Activated CD8-positive, alpha-beta T cell treated with anti-CD3 and anti-CD28 coated beads, Interleukin-2, amount 10 ng/mL, durations not matched to agents 7 days and 5 days (primary cell): Measurements from ENCODE around the gene TRMT6. TPM values are rescaled to one million over a fixed set of nuclear protein-coding genes. Genes with fewer than 3 reads are reported as not detected.

Source experiments
- ATAC-seq: fragments of 150-1000 bp; cut with Tn5 transposase; one replicate; pipeline ENCODE4 v1.10.0; 2021; ENCODE audit warnings: moderate library complexity
- CTCF ChIA-PET: fragments of 350-600 bp; sonication (Branson Sonifier 250); formaldehyde crosslinking; loops from one replicate; lab custom pipeline; 2021; ENCODE audit warnings: antibody characterized with exemption; lab: Charles Lee
- POLR2A ChIA-PET: fragments of 350-600 bp; sonication (Branson Sonifier 250); formaldehyde crosslinking; loops from one replicate; lab custom pipeline; 2021; ENCODE audit warnings: antibody characterized with exemption; lab: Charles Lee
- DNase-seq: peaks from one replicate; pipeline ENCODE4 v3.0.0-alpha.2; 2020
- H3K27ac Mint-ChIP-seq: one replicate; pipeline ENCODE4 v1.8.0; 2021; ENCODE audit warnings: mild to moderate bottlenecking, mixed read lengths
- H3K27me3 Mint-ChIP-seq: one replicate; pipeline ENCODE4 v1.8.0; 2021; ENCODE audit warnings: low read depth, mixed read lengths
- H3K36me3 Mint-ChIP-seq: one replicate; pipeline ENCODE4 v1.8.0; 2021; ENCODE audit warnings: low read depth, mixed read lengths
- H3K4me1 Mint-ChIP-seq: one replicate; pipeline ENCODE4 v1.8.0; 2021; ENCODE audit warnings: low read depth, mixed read lengths
- H3K4me3 Mint-ChIP-seq: one replicate; pipeline ENCODE4 v1.8.0; 2021; ENCODE audit warnings: mild to moderate bottlenecking, mixed read lengths
- H3K9me3 Mint-ChIP-seq: one replicate; pipeline ENCODE4 v1.8.0; 2022; ENCODE audit warnings: mixed read lengths; ENCODE audit not compliant: insufficient read depth
- total RNA-seq, 2 experiments: library from RNA; stranded (reverse); gene quantifications; one replicate each; pipeline ENCODE4 v1.2.3, GENCODE V29; 2021

TRMT6 gene
- total RNA-seq, result 10 to 100 TPM; 15.9 to 16.1 TPM

GRCh38 chr20:5950271-5951031 is at the start of gene TRMT6, which contains the start of gene MCM8:
Gene TRMT6, minus strand, starts transcription at chr20:5950533. Its CDS starts 128 bp downstream, at chr20:5950405.
Gene MCM8, plus strand, starts transcription at chr20:5950652. Its CDS starts 1,364 bp downstream, at chr20:5952016.
- Mint-ChIP-seq H3K27ac (peak within 1 kb of the TSS; percentile 96), H3K27me3 (peaks cover 2% of the 10 kb centered on the region), H3K36me3 (peaks cover 53% of the 10 kb centered on the region), H3K4me3 (peak within 1 kb of the TSS; percentile 93), H3K9me3 (no peaks in the 10 kb centered on the region), H3K4me1 (peaks cover 63% of the 10 kb centered on the region)
- CTCF ChIA-PET, result interaction anchor here (0.8 kb wide), 1 partner anchor 46 kb away, joined by 4 read pairs; no protein-coding TSS in a partner anchor
- DNase-seq (peak; percentile 97), ATAC-seq (peak; percentile 93)
- POLR2A ChIA-PET, result interaction anchor here (0.7 to 1.1 kb wide), 7 partner anchors 10 to 110 kb away, joined by 3 to 4 read pairs (median 3); no protein-coding TSS in a partner anchor

GRCh38 chr20:5999783-6000182 is 49.5 kb upstream of the TRMT6 start:
- ATAC-seq (no peak), DNase-seq (no peak)
- H3K4me3 Mint-ChIP-seq, result no peak overlapping the region
- no peaks in the 10 kb centered on the region for H3K9me3 Mint-ChIP-seq
- H3K4me1 Mint-ChIP-seq, result peaks cover 43% of the 10 kb centered on the region
- ChIA-PET CTCF (no interaction called here), POLR2A (no interaction called here)
- H3K36me3 Mint-ChIP-seq, result peaks cover 37% of the 10 kb centered on the region
- H3K27me3 Mint-ChIP-seq, result no peaks in the 10 kb centered on the region
- no peak overlapping the region for H3K27ac Mint-ChIP-seq

- ChIA-PET POLR2A (interaction anchor here (0.6 to 1.8 kb wide), 3 partner anchors 11 to 46 kb away, joined by 3 to 4 read pairs (median 3); partner anchors contain the start of genes MCM8 and TRMT6), CTCF (interaction anchor here (0.6 to 1.8 kb wide), 6 partner anchors 32 to 468 kb away, joined by 3 to 4 read pairs (median 4); no protein-coding TSS in a partner anchor)
- H3K36me3 Mint-ChIP-seq, result peaks cover 41% of the 10 kb centered on the region
- ATAC-seq (peak; percentile 98), DNase-seq (peak; percentile 81)
- H3K27ac Mint-ChIP-seq, result peak overlapping the region; percentile 78
- H3K4me3 Mint-ChIP-seq, result peak overlapping the region; percentile 6
- peaks cover 41% of the 10 kb centered on the region for H3K4me1 Mint-ChIP-seq
- H3K9me3 Mint-ChIP-seq, result no peaks in the 10 kb centered on the region
- no peaks in the 10 kb centered on the region for H3K27me3 Mint-ChIP-seq
Measured at GRCh38 chr20:5996765-5997164, 46.4 kb upstream of the TRMT6 start.

- DNase-seq (no peak), ATAC-seq (no peak)
- H3K27me3 Mint-ChIP-seq, result no peaks in the 10 kb centered on the region
- POLR2A ChIA-PET, result no interaction called here
- H3K4me1 Mint-ChIP-seq, result peaks cover 16% of the 10 kb centered on the region
- H3K4me3 Mint-ChIP-seq, result no peak overlapping the region
- peaks cover 50% of the 10 kb centered on the region for H3K36me3 Mint-ChIP-seq
- no peak overlapping the region for H3K27ac Mint-ChIP-seq
- CTCF ChIA-PET, result interaction anchor here (1.2 to 1.4 kb wide), 2 partner anchors 10 to 40 kb away, joined by 3 to 4 read pairs; no protein-coding TSS in a partner anchor
- H3K9me3 Mint-ChIP-seq, result no peaks in the 10 kb centered on the region
Measured at GRCh38 chr20:5991623-5992441, 41.5 kb upstream of the TRMT6 start.

GRCh38 chr20:5990946-5991345 is 40.6 kb upstream of the TRMT6 start:
- ChIA-PET CTCF (interaction anchor here (1.5 kb wide), 1 partner anchor 26 kb away, joined by 4 read pairs; no protein-coding TSS in a partner anchor), POLR2A (no interaction called here)
- H3K9me3 Mint-ChIP-seq, result no peaks in the 10 kb centered on the region
- no peak for ATAC-seq
- no peaks in the 10 kb centered on the region for H3K27me3 Mint-ChIP-seq
- H3K4me3 Mint-ChIP-seq, result no peak overlapping the region
- H3K36me3 Mint-ChIP-seq, result peaks cover 52% of the 10 kb centered on the region
- H3K4me1 Mint-ChIP-seq, result peaks cover 9% of the 10 kb centered on the region
- no peak for DNase-seq
- H3K27ac Mint-ChIP-seq, result peak overlapping the region; percentile 46

GRCh38 chr20:5989539-5989938 is 39.2 kb upstream of the TRMT6 start:
- ChIA-PET POLR2A (interaction anchor here (0.6 kb wide), 1 partner anchor 17 kb away, joined by 3 read pairs; no protein-coding TSS in a partner anchor), CTCF (interaction anchor here (0.6 to 1.5 kb wide), 2 partner anchors 25 to 44 kb away, joined by 3 to 4 read pairs; no protein-coding TSS in a partner anchor)
- Mint-ChIP-seq H3K27me3 (no peaks in the 10 kb centered on the region), H3K9me3 (no peaks in the 10 kb centered on the region), H3K4me1 (no peaks in the 10 kb centered on the region), H3K4me3 (no peak overlapping the region), H3K36me3 (peaks cover 48% of the 10 kb centered on the region), H3K27ac (no peak overlapping the region)
- DNase-seq, result no peak
- no peak for ATAC-seq

GRCh38 chr20:5987383-5987782 is 37.0 kb upstream of the TRMT6 start:
- DNase-seq (no peak), ATAC-seq (no peak)
- no peak overlapping the region for H3K4me3 Mint-ChIP-seq
- H3K4me1 Mint-ChIP-seq, result no peaks in the 10 kb centered on the region
- CTCF ChIA-PET, result no interaction called here
- H3K27ac Mint-ChIP-seq, result no peak overlapping the region
- POLR2A ChIA-PET, result interaction anchor here (0.5 kb wide), 1 partner anchor 9 kb away, joined by 3 read pairs; no protein-coding TSS in a partner anchor
- H3K27me3 Mint-ChIP-seq, result no peaks in the 10 kb centered on the region
- H3K9me3 Mint-ChIP-seq, result no peaks in the 10 kb centered on the region
- peaks cover 57% of the 10 kb centered on the region for H3K36me3 Mint-ChIP-seq

- Mint-ChIP-seq H3K9me3 (no peaks in the 10 kb centered on the region), H3K27ac (no peak overlapping the region), H3K4me3 (no peak overlapping the region), H3K4me1 (no peaks in the 10 kb centered on the region), H3K27me3 (no peaks in the 10 kb centered on the region), H3K36me3 (peaks cover 56% of the 10 kb centered on the region)
- CTCF ChIA-PET, result interaction anchor here (1.0 kb wide), 1 partner anchor 11 kb away, joined by 4 read pairs; no protein-coding TSS in a partner anchor
- DNase-seq (no peak), ATAC-seq (no peak)
- POLR2A ChIA-PET, result interaction anchor here (1.3 to 1.5 kb wide), 2 partner anchors 20 to 30 kb away, joined by 3 to 4 read pairs; no protein-coding TSS in a partner anchor
Measured at GRCh38 chr20:5980720-5981538, 30.6 kb upstream of the TRMT6 start.

- no peaks in the 10 kb centered on the region for H3K9me3 Mint-ChIP-seq
- H3K4me3 Mint-ChIP-seq, result no peak overlapping the region
- ChIA-PET POLR2A (interaction anchor here (1.3 to 1.5 kb wide), 2 partner anchors 19 to 29 kb away, joined by 3 to 4 read pairs; no protein-coding TSS in a partner anchor), CTCF (no interaction called here)
- H3K4me1 Mint-ChIP-seq, result no peaks in the 10 kb centered on the region
- H3K27ac Mint-ChIP-seq, result no peak overlapping the region
- ATAC-seq, result no peak
- H3K36me3 Mint-ChIP-seq, result peaks cover 55% of the 10 kb centered on the region
- no peaks in the 10 kb centered on the region for H3K27me3 Mint-ChIP-seq
- DNase-seq, result no peak
Measured at GRCh38 chr20:5979801-5980200, 29.5 kb upstream of the TRMT6 start.

GRCh38 chr20:5977975-5978374 is 27.6 kb upstream of the TRMT6 start:
- H3K4me3 Mint-ChIP-seq, result no peak overlapping the region
- no peak for ATAC-seq
- no peaks in the 10 kb centered on the region for H3K9me3 Mint-ChIP-seq
- CTCF ChIA-PET, result interaction anchor here (0.7 to 0.9 kb wide), 2 partner anchors 13 to 418 kb away, joined by 3 read pairs; no protein-coding TSS in a partner anchor
- H3K27ac Mint-ChIP-seq, result no peak overlapping the region
- peaks cover 48% of the 10 kb centered on the region for H3K36me3 Mint-ChIP-seq
- DNase-seq, result no peak
- H3K4me1 Mint-ChIP-seq, result no peaks in the 10 kb centered on the region
- no peaks in the 10 kb centered on the region for H3K27me3 Mint-ChIP-seq
- POLR2A ChIA-PET, result no interaction called here
